ENCODE measurements around the gene UBE2Q2.

UBE2Q2 gene

DNA sequence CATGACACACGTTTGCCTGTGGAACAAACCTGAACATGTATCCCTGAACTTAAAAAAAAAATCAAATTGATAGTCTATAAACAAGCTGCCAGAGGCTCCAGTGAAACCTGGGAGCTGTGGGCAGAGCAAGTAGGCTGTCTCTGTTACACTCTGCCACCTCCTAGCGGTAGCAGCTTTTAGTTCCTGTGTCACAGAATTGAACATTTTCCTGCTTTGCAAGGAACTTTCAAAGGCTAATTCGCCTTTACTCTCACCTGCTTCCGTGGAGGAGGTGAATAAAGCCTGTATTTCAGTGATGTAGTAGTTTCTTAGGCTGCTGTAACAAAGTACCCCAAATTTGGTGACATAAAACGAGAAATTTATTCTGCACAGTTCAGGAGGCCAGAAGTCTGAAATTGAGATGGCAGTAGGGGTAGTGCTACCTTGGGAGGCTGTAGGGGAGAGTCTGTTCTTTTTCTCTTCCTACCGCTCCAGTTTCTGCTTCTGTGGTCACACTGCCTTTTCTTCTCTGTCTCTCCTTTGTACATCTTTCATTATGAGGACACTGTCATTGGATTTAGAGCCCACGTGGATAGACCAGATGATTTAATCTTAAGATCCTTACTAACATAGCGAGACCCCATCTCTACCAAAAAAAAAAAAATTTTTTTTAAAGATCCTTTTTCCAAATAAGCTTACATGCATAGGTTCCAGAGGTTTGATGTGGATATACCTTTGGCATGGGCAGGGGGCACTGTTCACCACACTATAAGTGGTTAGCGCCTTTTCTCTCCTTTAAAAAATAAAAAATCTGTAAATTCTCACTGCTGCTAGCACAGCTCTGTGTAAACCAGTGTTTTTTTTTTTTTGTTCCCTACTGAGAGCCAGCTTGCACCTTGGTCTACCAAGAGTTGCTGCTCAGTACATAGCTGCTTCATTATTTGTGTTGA lies 85.7 kb downstream of the UBE2Q2 start:
- no peak for DNase-seq

GRCh38 chr15:75929799-75930565 lies 86.7 kb downstream of the UBE2Q2 start:
- DNase-seq, result no peak

DNA sequence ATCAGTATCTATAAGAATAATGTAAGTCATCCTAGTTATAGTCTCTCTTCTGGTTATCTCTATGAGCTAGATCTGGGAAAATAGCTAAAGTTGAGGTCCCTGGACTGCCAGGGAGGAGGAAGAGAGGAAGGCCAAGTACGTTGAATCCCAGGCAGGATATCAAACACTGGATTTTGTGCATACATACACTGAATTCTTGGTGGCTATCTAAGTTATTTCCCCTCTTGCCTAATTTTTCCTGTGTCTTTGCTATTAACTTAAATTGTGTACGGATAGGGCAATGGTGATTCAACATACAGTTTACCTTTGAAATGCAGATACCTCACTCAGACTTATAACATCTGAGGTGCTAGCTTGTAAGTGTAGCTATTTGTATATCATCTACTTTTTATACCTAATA lies 87.6 kb downstream of the UBE2Q2 start:
- DNase-seq, result no peak

- DNase-seq, result no peak
Measured at GRCh38 chr15:75942464-75942863, 99.2 kb downstream of the UBE2Q2 start.

GRCh38 chr15:75943246-75943645 lies 100.0 kb downstream of the UBE2Q2 start:
- no peak for DNase-seq

GRCh38 chr15:75943713-75944215 lies 100.5 kb downstream of the UBE2Q2 start:
- no peak for DNase-seq

GRCh38 chr15:75945953-75946352 lies 102.7 kb downstream of the UBE2Q2 start:
- no peak for DNase-seq

DNA sequence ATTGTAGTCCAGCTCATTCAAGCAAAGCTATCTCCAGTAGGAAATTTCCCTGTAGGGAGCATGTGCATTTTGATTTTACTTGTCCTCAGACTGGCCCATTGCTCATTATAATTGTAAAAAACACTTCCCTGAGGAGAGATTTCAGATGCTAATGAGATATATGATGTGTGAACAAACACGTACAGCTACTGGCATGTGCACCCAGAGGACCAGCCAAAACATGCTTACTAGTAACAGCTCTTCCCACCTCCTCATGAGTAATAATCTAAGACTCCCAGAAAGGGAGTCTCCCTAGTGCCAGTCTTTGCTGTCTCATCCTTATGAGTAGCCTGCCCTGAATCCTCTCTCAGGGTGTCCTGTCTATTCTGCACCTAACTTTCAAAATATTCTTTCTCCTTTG lies 103.8 kb downstream of the UBE2Q2 start:
- no peak for DNase-seq

DNA sequence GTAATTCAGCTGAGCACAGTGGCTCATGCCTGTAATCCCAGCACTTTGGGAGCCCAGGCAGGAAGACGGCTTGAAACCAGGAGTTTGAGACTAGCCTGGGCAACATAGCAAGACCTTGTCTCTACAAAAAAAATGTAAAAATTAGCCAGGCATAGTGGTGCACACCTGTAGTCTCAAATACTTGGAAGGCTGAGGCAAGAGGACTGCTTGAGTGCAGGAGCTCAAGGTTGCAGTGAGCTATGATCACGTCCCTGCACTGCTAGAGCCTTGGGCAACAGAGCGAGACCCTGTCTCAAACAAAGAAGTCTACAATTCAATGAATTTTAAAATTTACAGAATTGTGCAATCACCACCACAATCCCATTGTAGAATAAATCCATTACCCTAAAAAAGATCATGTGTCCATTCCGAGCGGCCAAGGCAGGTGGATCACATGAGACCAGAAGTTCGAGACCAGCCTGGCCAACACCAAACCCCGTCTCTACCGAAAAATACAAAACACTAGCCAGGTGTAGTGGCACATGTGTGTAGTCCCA lies 105.6 kb downstream of the UBE2Q2 start:
- DNase-seq, result no peak

Data from stimulated activated CD4-positive, alpha-beta T cell treated with anti-CD3 and anti-CD28 coated beads, Interleukin-4, amount 100 ng/mL, for 4 hours (primary cell).